Psoas muscle (tissue), 8 donors: ENCODE measurements around the gene FTO. TPM values are rescaled to one million over a fixed set of nuclear protein-coding genes. Genes with fewer than 3 reads are reported as not detected.

Source experiments
- ATAC-seq, 4 donors: fragments of 200-7000 bp; cut with Tn5 transposase; one replicate each; pipeline ENCODE4 v1.9.1; 2020; ENCODE audit warnings: moderate library complexity in 3 of 4, mild to moderate bottlenecking in 2 of 4
- DNase-seq, 2 donors: peaks; one replicate each; pipeline ENCODE4 v3.0.0-alpha.2; 2020
- H3K27ac ChIP-seq: fragments of 200-600 bp; one replicate; pipeline ENCODE4 v1.8.0; 2022
- H3K27me3 ChIP-seq, 3 donors: fragments of 200-600 bp in 1 of 3; one replicate each; pipeline versions ENCODE4 v1.6.1 to v1.8.0; 2013 to 2022; ENCODE audit warnings: low read length in 2 of 3, mild to moderate bottlenecking in 2 of 3, moderate library complexity in 1 of 3; ENCODE audit not compliant: insufficient read depth in 3 of 3
- H3K36me3 ChIP-seq, 2 donors: fragments of 200-600 bp in 1 of 2; one replicate each; pipeline versions ENCODE4 v1.6.1 to v1.8.0; 2013 to 2022; ENCODE audit warnings: low read depth in 1 of 2, mild to moderate bottlenecking in 1 of 2, moderate library complexity in 1 of 2; ENCODE audit not compliant: insufficient read depth in 1 of 2
- H3K4me1 ChIP-seq: fragments of 200-600 bp; one replicate; pipeline ENCODE4 v1.8.0; 2022
- H3K4me3 ChIP-seq: fragments of 200-600 bp; one replicate; pipeline ENCODE4 v1.8.0; 2022; ENCODE audit warnings: mild to moderate bottlenecking
- H3K9me3 ChIP-seq: fragments of 200-600 bp; one replicate; pipeline ENCODE4 v1.8.0; 2022
- CTCF ChIP-seq: fragments of 200-600 bp; IDR thresholded peaks from one replicate; pipeline ENCODE4 v1.8.0; 2022; ENCODE audit warnings: antibody characterized with exemption
- WGBS, 3 donors: extraction: QIAGEN DNeasy Blood & Tissue Kit; methylation state at CpG; one replicate each; pipeline versions ENCODE4 v1.1.6 to v1.1.7; 2013; 5-methylcytosine and 5-hydroxymethylcytosine counted together
- intact Hi-C, 2 donors: fragments of 100-400 bp; cut with DNase I; formaldehyde crosslinking; loops; one replicate each; pipeline versions ENCODE4 v1.11.0 to v1.14.2; 2022
- polyA plus RNA-seq, 3 donors: library from polyadenylated mRNA; stranded (reverse); fragments of 200-250 nt; gene quantifications; one replicate each; pipeline ENCODE4 v1.2.3, GENCODE V29; 2013
- total RNA-seq, 4 donors: library from RNA; stranded (reverse); fragmentation: NEBNext Ultra II Directional in 2 of 4; extraction: Animal tissue kit (Norgen Biotek cat#: 25700) in 2 of 4; gene quantifications; one replicate each; pipeline versions ENCODE4 v1.2.1 to v1.2.4, GENCODE V29; 2021 to 2023
- donor health status: healthy with polysubstance abuse.
- donor health status: DM: no; HTN: no; CAD: no; lungs with moderate emphysema.
- donor health status: Bipolar disorder and iron deficiency.
- donor health status: healthy.
- donor health status: DM: yes; HTN: yes; CAD: no.
- donor health status: DM: no; HTN: no; CAD: no.
- donor health status: DM: no; HTN: no; CAD: no.
- donor health status: DM: yes; HTN: yes; CAD: no.

The FTO gene
- total and polyA plus RNA-seq, 7 donors: 14.2 to 67.6 (median 47.4) TPM

- Histone ChIP-seq H3K27me3 (no peaks in the 10 kb centered on the region), H3K4me1 (no peaks in the 10 kb centered on the region), H3K4me3 (no peak overlapping the region), H3K36me3 (no peaks in the 10 kb centered on the region), H3K27ac (no peak overlapping the region), H3K9me3 (no peaks in the 10 kb centered on the region)
- 96 to 99% (median 96%) methylated on average over 2 of the region's 2 CpGs for WGBS, 3 donors
- intact Hi-C loops: loop anchor here in 1 of 2 donors (10.0 kb wide), 1 partner anchor 70 kb away; no protein-coding TSS in a partner anchor
- ATAC-seq (no peak), DNase-seq (no peak)
- TF ChIP-seq CTCF: no peak
These were observed 101.2 kb downstream of the FTO start for GRCh38 chr16:53805113-53805512.

- ATAC-seq: no peak
- WGBS, 3 donors: 75 to 80% (median 77%) methylated on average over 4 of the region's 4 CpGs
- intact Hi-C loops: loop anchor here in 1 of 2 donors (10.0 kb wide), 1 partner anchor 71 kb away; no protein-coding TSS in a partner anchor
These were observed 101.8 kb downstream of the FTO start for GRCh38 chr16:53805752-53806151.

GRCh38 chr16:53809088-53809932 is 105.4 kb downstream of the FTO start:
- Histone ChIP-seq H3K27me3 (no peaks in the 10 kb centered on the region), H3K4me3 (no peak overlapping the region), H3K9me3 (no peaks in the 10 kb centered on the region), H3K4me1 (no peaks in the 10 kb centered on the region), H3K27ac (no peak overlapping the region), H3K36me3 (peaks cover 0 to 21% of the 10 kb centered on the region in 2 donors)
- intact Hi-C loops: loop anchor here in 1 of 2 donors (10.0 kb wide), 1 partner anchor 75 kb away; no protein-coding TSS in a partner anchor
- no peak for TF ChIP-seq CTCF
- WGBS, 3 donors: 79 to 90% (median 82%) methylated on average over 8 of the region's 8 CpGs
- DNase-seq: no peak
- ATAC-seq: no peak

More at GRCh38 chr16:53805752-53806151, 101.8 kb downstream of the FTO start:
- H3K9me3 ChIP-seq: no peaks in the 10 kb centered on the region
- no peaks in the 10 kb centered on the region for H3K27me3 ChIP-seq
- peaks cover 0 to 6% of the 10 kb centered on the region in 2 donors for H3K36me3 ChIP-seq
- no peak for DNase-seq
- no peak overlapping the region for H3K27ac ChIP-seq
- no peak for TF ChIP-seq CTCF
- no peak overlapping the region for H3K4me3 ChIP-seq
- no peaks in the 10 kb centered on the region for H3K4me1 ChIP-seq

- Histone ChIP-seq H3K36me3 (peaks cover 0 to 30% of the 10 kb centered on the region in 2 donors), H3K4me3 (no peak overlapping the region), H3K9me3 (no peaks in the 10 kb centered on the region), H3K27me3 (no peaks in the 10 kb centered on the region), H3K27ac (no peak overlapping the region), H3K4me1 (peaks cover 7% of the 10 kb centered on the region)
- 76 to 77% (median 77%) methylated on average over 2 of the region's 2 CpGs for WGBS, 3 donors
- intact Hi-C loops: no loop called here
- ATAC-seq (no peak), DNase-seq (no peak)
- no peak for TF ChIP-seq CTCF
These were observed 109.0 kb downstream of the FTO start for GRCh38 chr16:53812914-53813313.
